ENCODE results near the gene GOPC. TPM values are rescaled to one million over a fixed set of nuclear protein-coding genes. Genes with fewer than 3 reads are reported as not detected.

The GOPC gene
- total RNA-seq, 1 experiment from 2014 or later = 24.2 TPM

- intact Hi-C loops (cut with micrococcal nuclease) = no loop called here
- Histone ChIP-seq H3K9me2 (ENCODE audit: insufficient read depth) (no peaks in the 10 kb centered on the region), H3K27ac (ENCODE audit: low read depth, low read length) (no peak overlapping the region), H3K9ac (ENCODE audit: low read length) (no peak overlapping the region), H3K27me3 (ENCODE audit: insufficient read depth, low read length) (no peaks in the 10 kb centered on the region), H3K9me3 (ENCODE audit: control insufficient read depth in 1 of 2, insufficient read depth in 1 of 2, low read depth in 1 of 2, low read length in 2 of 2) (no peaks in the 10 kb centered on the region), H2AFZ (ENCODE audit: low read depth, low read length, poor library complexity, severe bottlenecking) (no peak overlapping the region), H3K4me3 (replicated peaks in 1 of 2; ENCODE audit: low read depth in 1 of 2, low read length in 2 of 2) (no peak overlapping the region), H3K79me2 (ENCODE audit: insufficient read depth, low read length) (no peaks in the 10 kb centered on the region), H3K4me1 (ENCODE audit: control insufficient read depth in 1 of 2, insufficient read depth in 2 of 2, low read length in 2 of 2) (peaks cover 7 to 10% of the 10 kb centered on the region in 2 experiments; a peak in 2 of 4 replicates), H3K36me3 (ENCODE audit: control insufficient read depth in 1 of 2, insufficient read depth in 2 of 2, low read length in 2 of 2) (0 out of 4 replicates have a peak, but pooled peaks cover 0 to 4% of the 10 kb centered on the region in 2 experiments), H3K4me2 (ENCODE audit: low read length) (no peak overlapping the region), H4K20me1 (ENCODE audit: insufficient read depth) (no peaks in the 10 kb centered on the region)
- CTCF ChIA-PET = no interaction called here
- no peak for TF ChIP-seq CTCF (IDR thresholded peaks at IDR 0.05 in 2 of 3, conservative IDR thresholded peaks at IDR 0.05 in 1 of 3; ENCODE audit: borderline replicate concordance in 1 of 3, insufficient read depth in 1 of 3, low read depth in 2 of 3, low read length in 2 of 3)
- no peak for TF ChIP-seq POLR2A (IDR thresholded peaks at IDR 0.05; ENCODE audit: borderline replicate concordance, extremely low read depth, insufficient read depth, insufficient read length)
- TF ChIP-seq REST (IDR thresholded peaks at IDR 0.05; ENCODE audit: low read depth) = no peak
- TF ChIP-seq CEBPB (IDR thresholded peaks at IDR 0.05; ENCODE audit: low read depth) = no peak
- no peak for TF ChIP-seq SRF (IDR thresholded peaks at IDR 0.05; ENCODE audit: low read depth)
- TF ChIP-seq ELF1 (IDR thresholded peaks at IDR 0.05; ENCODE audit: borderline replicate concordance, low read depth) = no peak
- no peak for TF ChIP-seq ATF3 (IDR thresholded peaks at IDR 0.05)
- TF ChIP-seq EZH2 (IDR thresholded peaks at IDR 0.05) = no peak
- no peak for DNase-seq (ENCODE audit: low read depth, low spot score)
- ATAC-seq = no peak
- POLR2A ChIA-PET = no interaction called here
- no TSS peak for BruUV-seq (replicated peaks)
- RAD21 ChIA-PET (ENCODE audit: low non-redundant PET in 1 of 2, low total read pairs in 2 of 2, uncharacterized antibody in 2 of 2, unreplicated experiment in 2 of 2) = no interaction called here
Measured at GRCh38 chr6:117531809-117532725, 70.2 kb downstream of the GOPC start.
